ENCODE measurements around the gene MXD3. TPM values are rescaled to one million over a fixed set of nuclear protein-coding genes. Genes with fewer than 3 reads are reported as not detected.

Gene MXD3
- total and polyA plus RNA-seq, 2 experiments from 2014 or later, result 9.9 to 11.6 TPM

DNA sequence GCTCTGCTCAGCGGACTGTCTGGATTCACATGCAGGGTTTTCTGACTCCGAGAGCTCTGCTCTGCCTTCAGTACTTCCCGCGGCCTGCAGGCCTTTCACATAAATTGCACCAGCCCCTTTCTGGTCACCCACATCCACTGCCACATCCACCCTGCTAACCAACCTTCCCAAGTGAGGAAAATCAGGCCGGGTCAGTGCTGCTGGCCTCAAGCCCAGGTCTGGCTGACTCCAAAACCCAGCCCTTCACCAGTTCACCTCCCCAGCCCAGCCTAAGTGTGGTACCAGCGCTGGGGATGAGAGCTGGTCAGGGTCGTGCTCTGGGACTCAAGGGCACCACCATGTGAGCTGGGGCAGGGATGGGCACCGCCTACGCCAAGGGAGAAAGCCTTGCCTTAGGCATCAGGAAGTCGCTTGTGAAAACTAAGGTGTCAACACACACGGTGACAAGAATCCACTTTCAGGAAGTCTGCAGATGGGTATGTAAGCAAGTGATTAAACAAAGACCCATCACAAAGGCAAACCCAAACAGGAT lies 27.5 kb upstream of the MXD3 start (continued):
- TF ChIP-seq, protein P1, sequence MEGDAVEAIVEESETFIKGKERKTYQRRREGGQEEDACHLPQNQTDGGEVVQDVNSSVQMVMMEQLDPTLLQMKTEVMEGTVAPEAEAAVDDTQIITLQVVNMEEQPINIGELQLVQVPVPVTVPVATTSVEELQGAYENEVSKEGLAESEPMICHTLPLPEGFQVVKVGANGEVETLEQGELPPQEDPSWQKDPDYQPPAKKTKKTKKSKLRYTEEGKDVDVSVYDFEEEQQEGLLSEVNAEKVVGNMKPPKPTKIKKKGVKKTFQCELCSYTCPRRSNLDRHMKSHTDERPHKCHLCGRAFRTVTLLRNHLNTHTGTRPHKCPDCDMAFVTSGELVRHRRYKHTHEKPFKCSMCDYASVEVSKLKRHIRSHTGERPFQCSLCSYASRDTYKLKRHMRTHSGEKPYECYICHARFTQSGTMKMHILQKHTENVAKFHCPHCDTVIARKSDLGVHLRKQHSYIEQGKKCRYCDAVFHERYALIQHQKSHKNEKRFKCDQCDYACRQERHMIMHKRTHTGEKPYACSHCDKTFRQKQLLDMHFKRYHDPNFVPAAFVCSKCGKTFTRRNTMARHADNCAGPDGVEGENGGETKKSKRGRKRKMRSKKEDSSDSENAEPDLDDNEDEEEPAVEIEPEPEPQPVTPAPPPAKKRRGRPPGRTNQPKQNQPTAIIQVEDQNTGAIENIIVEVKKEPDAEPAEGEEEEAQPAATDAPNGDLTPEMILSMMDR (conservative IDR thresholded peaks at IDR 0.05; ENCODE audit: low read depth in 2 of 2), result no peak
- TF ChIP-seq EZH2 (IDR thresholded peaks at IDR 0.05; ENCODE audit: low read depth, unreplicated experiment) (no peak), NANOG (IDR thresholded peaks at IDR 0.05; ENCODE audit: borderline replicate concordance) (no peak)

DNA sequence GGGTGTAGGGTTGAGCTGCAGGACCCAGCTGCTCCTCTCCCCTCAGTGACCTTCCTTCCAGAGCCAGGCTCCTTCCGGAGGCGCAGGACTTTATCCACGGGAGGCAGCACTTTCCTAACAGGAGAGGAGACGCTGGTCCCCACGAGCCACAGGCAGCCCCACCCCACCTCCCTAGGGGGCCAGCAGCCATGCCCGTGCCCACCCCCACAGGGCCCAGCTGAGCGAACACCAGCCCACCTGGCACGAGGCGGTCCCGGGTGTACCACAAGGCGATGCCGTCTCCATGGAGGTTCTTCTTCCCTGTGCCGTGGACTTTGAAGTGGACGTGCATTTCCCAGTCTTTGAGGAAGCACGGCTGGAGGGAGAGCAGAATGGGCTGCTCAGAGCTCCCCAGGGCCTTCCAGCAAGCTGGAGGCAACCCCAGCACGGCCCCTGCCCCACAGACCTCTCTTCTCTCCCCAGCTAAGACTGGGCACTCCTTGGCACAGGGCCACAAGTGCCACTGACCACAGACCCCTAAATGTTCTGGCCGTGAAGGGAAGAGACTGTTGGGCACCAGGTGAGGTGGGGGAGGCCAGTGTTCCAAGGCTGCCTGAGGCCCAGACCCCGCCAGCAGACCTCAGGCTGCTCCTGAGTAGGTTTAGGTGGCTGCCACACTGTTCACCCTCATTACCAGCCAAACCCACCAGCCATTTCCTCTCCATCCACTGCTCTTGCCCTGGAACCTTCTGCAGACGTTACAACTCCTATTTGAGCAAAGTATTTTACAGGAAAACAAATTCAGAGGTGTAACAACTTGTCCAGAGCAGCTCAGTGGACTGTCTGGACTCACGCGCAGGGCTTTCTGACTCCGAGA lies 26.8 kb upstream of the MXD3 start:
- Mint-ChIP-seq H3K27me3 (ENCODE audit: insufficient read depth, low read depth, poor library complexity) (peaks cover 11% of the 10 kb centered on the region), H3K36me3 (ENCODE audit: low read depth) (peaks cover 57% of the 10 kb centered on the region), H3K4me3 (no peak overlapping the region), H3K27ac (peak overlapping the region; percentile 43), H3K4me1 (peaks cover 23% of the 10 kb centered on the region), H3K9me3 (no peaks in the 10 kb centered on the region)
- no peaks in the 10 kb centered on the region for H3K27me3 ChIP-seq (ENCODE audit: insufficient read depth)
- H3K4me2 ChIP-seq, result no peak overlapping the region
- 0 out of 2 replicates have a peak, but pooled peaks cover 4% of the 10 kb centered on the region for H4K20me1 ChIP-seq (replicated peaks; ENCODE audit: insufficient read depth)
- peaks cover 5% of the 10 kb centered on the region; the same call in 1 of the 2 replicates for H3K36me3 ChIP-seq (ENCODE audit: insufficient read depth)
- H3K9me2 ChIP-seq (ENCODE audit: insufficient read depth), result no peaks in the 10 kb centered on the region
- no peak overlapping the region for H3K4me3 ChIP-seq
- H3F3A ChIP-seq (replicated peaks; ENCODE audit: low read depth), result no peaks in the 10 kb centered on the region
- ATAC-seq, result no peak
- DNase-seq (ENCODE audit: low spot score), result no peak
- no peak overlapping the region for H3K27ac ChIP-seq (ENCODE audit: low read depth)
- no peak overlapping the region for H2AFZ ChIP-seq
- H3K4me1 ChIP-seq (ENCODE audit: insufficient read depth), result no peaks in the 10 kb centered on the region; the same call in 1 of the 2 replicates
- H3K79me2 ChIP-seq (replicated peaks; ENCODE audit: insufficient read depth), result peaks cover 37% of the 10 kb centered on the region
- no peak for TF ChIP-seq POLR2AphosphoS5 (IDR thresholded peaks at IDR 0.05; ENCODE audit: low read depth)
- no peak for TF ChIP-seq EZH2phosphoT487 (IDR thresholded peaks at IDR 0.05; ENCODE audit: unreplicated experiment)
- TF ChIP-seq, protein P2, sequence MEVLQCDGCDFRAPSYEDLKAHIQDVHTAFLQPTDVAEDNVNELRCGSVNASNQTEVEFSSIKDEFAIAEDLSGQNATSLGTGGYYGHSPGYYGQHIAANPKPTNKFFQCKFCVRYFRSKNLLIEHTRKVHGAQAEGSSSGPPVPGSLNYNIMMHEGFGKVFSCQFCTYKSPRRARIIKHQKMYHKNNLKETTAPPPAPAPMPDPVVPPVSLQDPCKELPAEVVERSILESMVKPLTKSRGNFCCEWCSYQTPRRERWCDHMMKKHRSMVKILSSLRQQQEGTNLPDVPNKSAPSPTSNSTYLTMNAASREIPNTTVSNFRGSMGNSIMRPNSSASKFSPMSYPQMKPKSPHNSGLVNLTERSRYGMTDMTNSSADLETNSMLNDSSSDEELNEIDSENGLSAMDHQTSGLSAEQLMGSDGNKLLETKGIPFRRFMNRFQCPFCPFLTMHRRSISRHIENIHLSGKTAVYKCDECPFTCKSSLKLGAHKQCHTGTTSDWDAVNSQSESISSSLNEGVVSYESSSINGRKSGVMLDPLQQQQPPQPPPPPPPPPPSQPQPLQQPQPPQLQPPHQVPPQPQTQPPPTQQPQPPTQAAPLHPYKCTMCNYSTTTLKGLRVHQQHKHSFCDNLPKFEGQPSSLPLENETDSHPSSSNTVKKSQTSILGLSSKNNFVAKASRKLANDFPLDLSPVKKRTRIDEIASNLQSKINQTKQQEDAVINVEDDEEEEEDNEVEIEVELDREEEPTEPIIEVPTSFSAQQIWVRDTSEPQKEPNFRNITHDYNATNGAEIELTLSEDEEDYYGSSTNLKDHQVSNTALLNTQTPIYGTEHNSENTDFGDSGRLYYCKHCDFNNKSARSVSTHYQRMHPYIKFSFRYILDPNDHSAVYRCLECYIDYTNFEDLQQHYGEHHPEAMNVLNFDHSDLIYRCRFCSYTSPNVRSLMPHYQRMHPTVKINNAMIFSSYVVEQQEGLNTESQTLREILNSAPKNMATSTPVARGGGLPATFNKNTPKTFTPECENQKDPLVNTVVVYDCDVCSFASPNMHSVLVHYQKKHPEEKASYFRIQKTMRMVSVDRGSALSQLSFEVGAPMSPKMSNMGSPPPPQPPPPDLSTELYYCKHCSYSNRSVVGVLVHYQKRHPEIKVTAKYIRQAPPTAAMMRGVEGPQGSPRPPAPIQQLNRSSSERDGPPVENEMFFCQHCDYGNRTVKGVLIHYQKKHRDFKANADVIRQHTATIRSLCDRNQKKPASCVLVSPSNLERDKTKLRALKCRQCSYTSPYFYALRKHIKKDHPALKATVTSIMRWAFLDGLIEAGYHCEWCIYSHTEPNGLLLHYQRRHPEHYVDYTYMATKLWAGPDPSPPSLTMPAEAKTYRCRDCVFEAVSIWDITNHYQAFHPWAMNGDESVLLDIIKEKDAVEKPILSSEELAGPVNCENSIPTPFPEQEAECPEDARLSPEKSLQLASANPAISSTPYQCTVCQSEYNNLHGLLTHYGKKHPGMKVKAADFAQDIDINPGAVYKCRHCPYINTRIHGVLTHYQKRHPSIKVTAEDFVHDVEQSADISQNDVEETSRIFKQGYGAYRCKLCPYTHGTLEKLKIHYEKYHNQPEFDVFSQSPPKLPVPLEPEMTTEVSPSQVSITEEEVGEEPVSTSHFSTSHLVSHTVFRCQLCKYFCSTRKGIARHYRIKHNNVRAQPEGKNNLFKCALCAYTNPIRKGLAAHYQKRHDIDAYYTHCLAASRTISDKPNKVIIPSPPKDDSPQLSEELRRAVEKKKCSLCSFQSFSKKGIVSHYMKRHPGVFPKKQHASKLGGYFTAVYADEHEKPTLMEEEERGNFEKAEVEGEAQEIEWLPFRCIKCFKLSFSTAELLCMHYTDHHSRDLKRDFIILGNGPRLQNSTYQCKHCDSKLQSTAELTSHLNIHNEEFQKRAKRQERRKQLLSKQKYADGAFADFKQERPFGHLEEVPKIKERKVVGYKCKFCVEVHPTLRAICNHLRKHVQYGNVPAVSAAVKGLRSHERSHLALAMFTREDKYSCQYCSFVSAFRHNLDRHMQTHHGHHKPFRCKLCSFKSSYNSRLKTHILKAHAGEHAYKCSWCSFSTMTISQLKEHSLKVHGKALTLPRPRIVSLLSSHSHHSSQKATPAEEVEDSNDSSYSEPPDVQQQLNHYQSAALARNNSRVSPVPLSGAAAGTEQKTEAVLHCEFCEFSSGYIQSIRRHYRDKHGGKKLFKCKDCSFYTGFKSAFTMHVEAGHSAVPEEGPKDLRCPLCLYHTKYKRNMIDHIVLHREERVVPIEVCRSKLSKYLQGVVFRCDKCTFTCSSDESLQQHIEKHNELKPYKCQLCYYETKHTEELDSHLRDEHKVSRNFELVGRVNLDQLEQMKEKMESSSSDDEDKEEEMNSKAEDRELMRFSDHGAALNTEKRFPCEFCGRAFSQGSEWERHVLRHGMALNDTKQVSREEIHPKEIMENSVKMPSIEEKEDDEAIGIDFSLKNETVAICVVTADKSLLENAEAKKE (CRISPR knock-in tag; IDR thresholded peaks at IDR 0.05), result no peak
- TF ChIP-seq NANOG (IDR thresholded peaks at IDR 0.05; ENCODE audit: borderline replicate concordance), result no peak
- no peak for TF ChIP-seq CREB1 (CRISPR knock-in tag; IDR thresholded peaks at IDR 0.05; ENCODE audit: low read depth)
- no peak for TF ChIP-seq ZNF114 (CRISPR knock-in tag; IDR thresholded peaks at IDR 0.05)
- no peak for TF ChIP-seq ZNF331 (CRISPR knock-in tag; IDR thresholded peaks at IDR 0.05; ENCODE audit: low read depth)
- no peak for TF ChIP-seq STAT1 (IDR thresholded peaks at IDR 0.05; ENCODE audit: unreplicated experiment)
- no peak for TF ChIP-seq EZH2 (IDR thresholded peaks at IDR 0.05; ENCODE audit: low read depth, unreplicated experiment)
- TF ChIP-seq, protein P3, sequence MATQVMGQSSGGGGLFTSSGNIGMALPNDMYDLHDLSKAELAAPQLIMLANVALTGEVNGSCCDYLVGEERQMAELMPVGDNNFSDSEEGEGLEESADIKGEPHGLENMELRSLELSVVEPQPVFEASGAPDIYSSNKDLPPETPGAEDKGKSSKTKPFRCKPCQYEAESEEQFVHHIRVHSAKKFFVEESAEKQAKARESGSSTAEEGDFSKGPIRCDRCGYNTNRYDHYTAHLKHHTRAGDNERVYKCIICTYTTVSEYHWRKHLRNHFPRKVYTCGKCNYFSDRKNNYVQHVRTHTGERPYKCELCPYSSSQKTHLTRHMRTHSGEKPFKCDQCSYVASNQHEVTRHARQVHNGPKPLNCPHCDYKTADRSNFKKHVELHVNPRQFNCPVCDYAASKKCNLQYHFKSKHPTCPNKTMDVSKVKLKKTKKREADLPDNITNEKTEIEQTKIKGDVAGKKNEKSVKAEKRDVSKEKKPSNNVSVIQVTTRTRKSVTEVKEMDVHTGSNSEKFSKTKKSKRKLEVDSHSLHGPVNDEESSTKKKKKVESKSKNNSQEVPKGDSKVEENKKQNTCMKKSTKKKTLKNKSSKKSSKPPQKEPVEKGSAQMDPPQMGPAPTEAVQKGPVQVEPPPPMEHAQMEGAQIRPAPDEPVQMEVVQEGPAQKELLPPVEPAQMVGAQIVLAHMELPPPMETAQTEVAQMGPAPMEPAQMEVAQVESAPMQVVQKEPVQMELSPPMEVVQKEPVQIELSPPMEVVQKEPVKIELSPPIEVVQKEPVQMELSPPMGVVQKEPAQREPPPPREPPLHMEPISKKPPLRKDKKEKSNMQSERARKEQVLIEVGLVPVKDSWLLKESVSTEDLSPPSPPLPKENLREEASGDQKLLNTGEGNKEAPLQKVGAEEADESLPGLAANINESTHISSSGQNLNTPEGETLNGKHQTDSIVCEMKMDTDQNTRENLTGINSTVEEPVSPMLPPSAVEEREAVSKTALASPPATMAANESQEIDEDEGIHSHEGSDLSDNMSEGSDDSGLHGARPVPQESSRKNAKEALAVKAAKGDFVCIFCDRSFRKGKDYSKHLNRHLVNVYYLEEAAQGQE (IDR thresholded peaks at IDR 0.05; ENCODE audit: unreplicated experiment), result no peak
- TF ChIP-seq JUNB (IDR thresholded peaks at IDR 0.05; ENCODE audit: unreplicated experiment), result no peak

Data from GM23338 (cell line).